ENCODE data around the gene C4B.

GRCh38 chr6:31969712-31970603, 44.6 kb upstream of the C4B start:
- TF ChIP-seq, protein P1, sequence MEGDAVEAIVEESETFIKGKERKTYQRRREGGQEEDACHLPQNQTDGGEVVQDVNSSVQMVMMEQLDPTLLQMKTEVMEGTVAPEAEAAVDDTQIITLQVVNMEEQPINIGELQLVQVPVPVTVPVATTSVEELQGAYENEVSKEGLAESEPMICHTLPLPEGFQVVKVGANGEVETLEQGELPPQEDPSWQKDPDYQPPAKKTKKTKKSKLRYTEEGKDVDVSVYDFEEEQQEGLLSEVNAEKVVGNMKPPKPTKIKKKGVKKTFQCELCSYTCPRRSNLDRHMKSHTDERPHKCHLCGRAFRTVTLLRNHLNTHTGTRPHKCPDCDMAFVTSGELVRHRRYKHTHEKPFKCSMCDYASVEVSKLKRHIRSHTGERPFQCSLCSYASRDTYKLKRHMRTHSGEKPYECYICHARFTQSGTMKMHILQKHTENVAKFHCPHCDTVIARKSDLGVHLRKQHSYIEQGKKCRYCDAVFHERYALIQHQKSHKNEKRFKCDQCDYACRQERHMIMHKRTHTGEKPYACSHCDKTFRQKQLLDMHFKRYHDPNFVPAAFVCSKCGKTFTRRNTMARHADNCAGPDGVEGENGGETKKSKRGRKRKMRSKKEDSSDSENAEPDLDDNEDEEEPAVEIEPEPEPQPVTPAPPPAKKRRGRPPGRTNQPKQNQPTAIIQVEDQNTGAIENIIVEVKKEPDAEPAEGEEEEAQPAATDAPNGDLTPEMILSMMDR (IDR thresholded peaks at IDR 0.05): no peak
- no peak for TF ChIP-seq POLR2A (IDR thresholded peaks at IDR 0.05)
